NCI-H2107 treated with DMSO at 0.1 percent for 48 hours (cell line): ENCODE measurements around the gene PTPRK.

Experiments used
- DNase-seq: peaks from one replicate; lab custom pipeline; 2025; ENCODE audit not compliant: unreplicated experiment; lab: John Stamatoyannopoulos, UW

Gene PTPRK

GRCh38 chr6:128252341-128253176, 267.8 kb downstream of the PTPRK start:
- no peak for DNase-seq

GRCh38 chr6:128251445-128252340, 268.7 kb downstream of the PTPRK start:
- DNase-seq: no peak

GRCh38 chr6:128250370-128251070, 269.9 kb downstream of the PTPRK start:
- DNase-seq: no peak

GRCh38 chr6:128249429-128249828, 271.0 kb downstream of the PTPRK start:
- DNase-seq: no peak

GRCh38 chr6:128246472-128247260, 273.7 kb downstream of the PTPRK start:
- DNase-seq: no peak

- DNase-seq: no peak
These were observed 275.5 kb downstream of the PTPRK start for GRCh38 chr6:128244751-128245405.

GRCh38 chr6:128242765-128243403, 277.5 kb downstream of the PTPRK start:
- DNase-seq: no peak

GRCh38 chr6:128241216-128241615, 279.2 kb downstream of the PTPRK start:
- DNase-seq: no peak

GRCh38 chr6:128240024-128240428, 280.4 kb downstream of the PTPRK start:
- no peak for DNase-seq

GRCh38 chr6:128239146-128239545, 281.3 kb downstream of the PTPRK start:
- no peak for DNase-seq

- no peak for DNase-seq
These were observed 282.2 kb downstream of the PTPRK start for GRCh38 chr6:128238225-128238624.

GRCh38 chr6:128235556-128235955, 284.8 kb downstream of the PTPRK start:
- no peak for DNase-seq

- no peak for DNase-seq
These were observed 286.9 kb downstream of the PTPRK start for GRCh38 chr6:128233531-128233930.

GRCh38 chr6:128230267-128230989, 290.0 kb downstream of the PTPRK start:
- no peak for DNase-seq

GRCh38 chr6:128225612-128226011, 294.8 kb downstream of the PTPRK start:
- no peak for DNase-seq

- DNase-seq: no peak
These were observed 303.5 kb downstream of the PTPRK start for GRCh38 chr6:128216917-128217316.

- no peak for DNase-seq
These were observed 310.6 kb downstream of the PTPRK start for GRCh38 chr6:128209771-128210170.

- no peak for DNase-seq
These were observed 311.4 kb downstream of the PTPRK start for GRCh38 chr6:128208851-128209580.
